GM10248 (cell line): ENCODE data around the gene CABP1.
"Not testable (repeated sequence)": the region's sequence is repeated elsewhere in the genome, so short reads cannot be mapped to it uniquely, and the experiment has no call there.

Source experiments
- CTCF ChIA-PET: fragments of 300-600 bp; sonication (Branson Sonifier 250); formaldehyde crosslinking; extraction: SDS; loops from one replicate; lab custom pipeline; 2021; ENCODE audit warnings: antibody characterized with exemption; lab: Yijun Ruan, JAX
- POLR2A ChIA-PET: fragments of 350-650 bp; sonication (Branson Sonifier 250); formaldehyde crosslinking; extraction: SDS; loops from one replicate; lab custom pipeline; 2020; ENCODE audit warnings: antibody characterized with exemption; lab: Yijun Ruan, JAX
- DNase-seq: peaks from one replicate; pipeline ENCODE4 v3.0.0; 2012; ENCODE audit errors: extremely low spot score
- TF ChIP-seq, protein P1 (sequence below): IDR thresholded peaks from 2 replicates; pipeline ENCODE4 v1.5.1; 2012; ENCODE audit warnings: mild to moderate bottlenecking, low read depth; ENCODE audit errors: extremely low read depth, missing control alignments, control extremely low read depth

The CABP1 gene

GRCh38 chr12:120598674-120599463 is 41.6 kb upstream of the CABP1 start:
- TF ChIP-seq, protein P1, sequence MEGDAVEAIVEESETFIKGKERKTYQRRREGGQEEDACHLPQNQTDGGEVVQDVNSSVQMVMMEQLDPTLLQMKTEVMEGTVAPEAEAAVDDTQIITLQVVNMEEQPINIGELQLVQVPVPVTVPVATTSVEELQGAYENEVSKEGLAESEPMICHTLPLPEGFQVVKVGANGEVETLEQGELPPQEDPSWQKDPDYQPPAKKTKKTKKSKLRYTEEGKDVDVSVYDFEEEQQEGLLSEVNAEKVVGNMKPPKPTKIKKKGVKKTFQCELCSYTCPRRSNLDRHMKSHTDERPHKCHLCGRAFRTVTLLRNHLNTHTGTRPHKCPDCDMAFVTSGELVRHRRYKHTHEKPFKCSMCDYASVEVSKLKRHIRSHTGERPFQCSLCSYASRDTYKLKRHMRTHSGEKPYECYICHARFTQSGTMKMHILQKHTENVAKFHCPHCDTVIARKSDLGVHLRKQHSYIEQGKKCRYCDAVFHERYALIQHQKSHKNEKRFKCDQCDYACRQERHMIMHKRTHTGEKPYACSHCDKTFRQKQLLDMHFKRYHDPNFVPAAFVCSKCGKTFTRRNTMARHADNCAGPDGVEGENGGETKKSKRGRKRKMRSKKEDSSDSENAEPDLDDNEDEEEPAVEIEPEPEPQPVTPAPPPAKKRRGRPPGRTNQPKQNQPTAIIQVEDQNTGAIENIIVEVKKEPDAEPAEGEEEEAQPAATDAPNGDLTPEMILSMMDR = no peak
- DNase-seq = no peak
- ChIA-PET POLR2A (interaction anchor here (1.2 kb wide), 1 partner anchor 17 kb away, joined by 4 read pairs; the partner anchor contains the start of gene POP5), CTCF (interaction anchor here (2.0 kb wide), 1 partner anchor 16 kb away, joined by 11 read pairs; no protein-coding TSS in a partner anchor)

DNA sequence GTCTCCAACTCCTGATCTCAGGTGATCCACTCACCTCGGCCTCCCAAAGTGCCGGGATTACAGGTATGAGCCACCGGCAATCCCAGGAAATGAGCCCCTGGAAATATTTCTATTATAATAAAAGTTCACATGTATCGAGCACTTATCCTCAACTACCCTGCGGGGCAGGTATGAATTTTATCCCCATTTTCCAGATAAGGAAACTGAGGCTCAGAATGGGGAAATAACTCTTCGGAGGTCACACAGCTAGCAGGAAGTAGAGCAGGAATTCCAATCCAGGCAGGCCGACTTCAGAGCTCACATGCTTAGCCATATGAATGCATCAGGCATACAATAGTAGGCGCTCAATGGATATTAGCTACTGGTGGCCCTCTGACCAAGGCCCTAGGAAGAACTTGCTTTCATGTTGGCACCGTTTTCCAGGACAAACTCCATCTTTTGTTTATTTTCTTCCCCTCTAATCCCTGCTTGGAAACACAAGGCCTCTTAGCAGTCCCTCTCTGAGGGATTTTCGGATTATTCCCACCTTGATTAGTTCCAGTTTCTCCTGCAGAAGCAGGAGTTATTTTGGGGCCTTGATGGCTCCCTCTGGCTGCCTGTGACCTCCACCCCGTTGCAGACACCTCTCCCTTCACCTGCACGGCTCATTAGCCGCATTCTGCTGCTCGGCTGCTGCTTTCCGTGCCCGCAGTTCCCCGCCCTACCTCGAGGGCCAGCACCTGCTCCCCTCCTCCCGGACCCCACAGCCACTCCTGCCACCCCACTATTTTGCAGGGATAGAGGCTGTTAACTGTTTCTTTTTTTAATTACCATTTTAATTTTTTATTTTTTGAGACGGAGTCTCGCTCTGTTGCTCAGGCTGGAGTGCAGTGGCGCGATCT is 40.5 kb upstream of the CABP1 start:
- TF ChIP-seq, protein P1 = no peak
- POLR2A ChIA-PET = interaction anchor here (0.5 kb wide), 1 partner anchor 753 kb away, joined by 3 read pairs; no protein-coding TSS in a partner anchor

DNA sequence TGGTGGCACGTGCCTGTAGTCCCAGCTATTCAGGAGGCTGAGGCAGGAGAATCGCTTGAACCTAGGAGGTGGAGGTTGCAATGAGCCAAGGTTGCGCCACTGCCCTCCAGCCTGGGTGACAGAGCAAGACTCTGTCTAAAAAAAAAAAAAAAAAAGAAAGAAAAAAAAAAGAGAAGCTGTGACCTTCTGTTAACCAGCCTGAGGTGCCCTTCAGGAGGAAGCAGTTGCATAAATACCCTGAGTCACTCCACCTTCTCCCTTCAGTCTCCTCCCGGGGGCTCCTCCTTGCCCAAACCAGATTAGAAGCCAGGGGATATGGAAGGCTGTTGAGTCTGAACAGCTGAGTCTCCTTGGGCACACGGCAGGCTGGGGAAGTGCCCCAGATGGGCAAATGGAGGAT is 38.0 kb upstream of the CABP1 start:
- not testable (repeated sequence) for DNase-seq
- POLR2A ChIA-PET = interaction anchor here (0.6 kb wide), 1 partner anchor 38 kb away, joined by 6 read pairs; the partner anchor contains the start of gene CABP1
- CTCF ChIA-PET = interaction anchor here (1.4 to 4.0 kb wide), 3 partner anchors 19 to 45 kb away, joined by 3 to 16 read pairs (median 8); no protein-coding TSS in a partner anchor

More for the DNA sequence above, 40.5 kb upstream of the CABP1 start:
- DNase-seq = no peak
- CTCF ChIA-PET = interaction anchor here (1.1 to 4.0 kb wide), 3 partner anchors 13 to 18 kb away, joined by 3 to 16 read pairs (median 4); partner anchors contain the start of gene POP5

GRCh38 chr12:120610560-120610959 is 29.9 kb upstream of the CABP1 start:
- POLR2A ChIA-PET = no interaction called here
- no peak for DNase-seq
- TF ChIP-seq, protein P1 = no peak
- CTCF ChIA-PET = interaction anchor here (0.9 to 1.2 kb wide), 2 partner anchors 28 to 36 kb away, joined by 3 to 4 read pairs; no protein-coding TSS in a partner anchor

DNA sequence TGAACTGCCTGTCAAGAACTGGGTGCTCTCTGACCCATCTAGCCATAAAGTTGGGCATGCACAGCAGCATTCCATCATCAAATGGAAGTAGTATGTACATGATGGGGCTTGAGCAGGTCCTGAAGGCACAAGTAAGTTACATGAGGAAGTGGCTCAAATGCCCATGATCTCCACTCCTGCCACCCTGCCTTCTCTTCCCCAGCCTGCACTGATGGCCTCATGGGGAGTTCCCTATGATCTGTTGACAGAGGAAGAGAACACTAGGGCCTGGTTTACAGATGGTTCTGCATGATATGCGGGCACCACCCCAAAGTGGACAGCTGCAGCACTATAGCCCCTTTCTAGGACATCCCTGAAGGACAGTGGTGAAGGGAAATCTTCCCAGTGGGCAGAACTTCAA is 28.9 kb upstream of the CABP1 start:
- POLR2A ChIA-PET, DNase-seq, CTCF ChIA-PET: not testable (repeated sequence)

- POLR2A ChIA-PET = no interaction called here
- TF ChIP-seq, protein P1 = no peak
- no peak for DNase-seq
- CTCF ChIA-PET = no interaction called here
These were observed 25.6 kb upstream of the CABP1 start for GRCh38 chr12:120614848-120615247.

- POLR2A ChIA-PET, DNase-seq, CTCF ChIA-PET: not testable (repeated sequence)
These were observed 23.2 kb upstream of the CABP1 start for GRCh38 chr12:120617193-120617592.

DNA sequence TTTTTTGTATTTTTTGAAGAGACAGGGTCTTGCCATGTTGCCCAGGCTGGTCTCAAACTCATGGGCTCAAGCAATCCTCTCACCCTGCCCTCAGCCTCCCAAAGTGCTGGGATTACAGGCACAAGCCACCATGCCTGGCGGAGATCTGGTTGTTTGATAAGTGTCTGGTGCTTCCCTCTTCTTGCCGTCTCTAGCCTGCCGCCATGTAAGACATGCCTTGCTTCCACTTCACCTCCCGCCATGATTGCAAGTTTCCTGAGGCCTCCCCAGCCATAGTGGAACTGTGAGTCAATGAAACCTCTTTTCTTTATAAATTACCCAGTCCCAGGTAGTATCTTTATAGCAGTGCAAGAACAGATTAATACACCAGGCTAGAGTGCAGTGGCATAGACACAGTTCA is 22.7 kb upstream of the CABP1 start:
- POLR2A ChIA-PET, CTCF ChIA-PET, DNase-seq: not testable (repeated sequence)
